HG02970 (cell line): ENCODE measurements around the gene TET1.
"Not testable (repeated sequence)": the region's sequence is repeated elsewhere in the genome, so short reads cannot be mapped to it uniquely, and the experiment has no call there.

ENCODE experiments used
- ATAC-seq: cut with Tn5 transposase; IDR thresholded peaks from one replicate; pipeline ENCODE4 v1.9.1; 2021; ENCODE audit warnings: mild to moderate bottlenecking, moderate library complexity, moderate number of reproducible peaks; ENCODE audit not compliant: unreplicated experiment, low FRiP score

Gene TET1

DNA sequence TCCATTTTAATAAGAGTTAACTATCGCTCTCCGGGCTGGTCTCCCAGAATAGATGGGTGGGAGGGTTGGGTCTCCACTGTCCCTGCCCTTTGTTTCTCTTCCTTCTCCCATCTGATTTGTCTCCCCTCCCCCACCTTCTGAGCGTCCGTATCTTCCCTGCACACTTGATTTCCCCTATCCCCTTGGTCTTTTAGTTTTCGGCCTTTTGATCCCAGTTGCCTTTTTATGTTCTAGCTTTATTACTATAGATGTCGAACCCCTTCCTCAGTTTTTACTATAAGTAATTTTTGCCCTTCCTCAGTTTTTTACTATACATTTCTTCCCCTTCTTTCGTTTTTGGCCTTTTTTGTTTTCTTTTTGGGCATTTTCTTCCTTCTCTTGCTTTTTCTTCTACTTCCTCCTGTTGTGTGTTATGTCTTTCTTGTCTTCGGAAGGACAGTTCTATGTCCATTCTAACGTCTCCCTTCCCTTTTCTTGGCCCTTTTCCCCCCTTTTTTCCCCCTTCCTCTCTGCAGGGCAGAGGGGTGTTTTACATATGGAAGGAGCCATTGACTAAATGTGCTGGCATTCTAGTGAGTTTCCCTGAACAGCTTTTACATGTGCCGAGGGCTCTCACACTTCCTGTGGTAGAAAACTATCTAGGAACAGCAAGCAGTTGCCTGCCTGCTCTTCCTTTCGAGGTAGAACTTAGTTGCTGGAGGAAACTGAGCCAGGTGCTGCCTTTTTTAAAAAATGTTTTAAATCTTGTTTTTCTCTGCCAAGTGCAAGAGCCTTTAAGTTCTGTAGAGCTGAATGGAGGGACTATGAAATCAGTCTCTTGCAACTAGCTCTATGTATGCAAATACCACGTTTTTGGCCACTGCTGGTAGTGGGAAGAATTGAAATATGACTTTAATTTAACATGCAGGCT, 2.8 kb downstream of the TET1 start:
- no peak for ATAC-seq

DNA sequence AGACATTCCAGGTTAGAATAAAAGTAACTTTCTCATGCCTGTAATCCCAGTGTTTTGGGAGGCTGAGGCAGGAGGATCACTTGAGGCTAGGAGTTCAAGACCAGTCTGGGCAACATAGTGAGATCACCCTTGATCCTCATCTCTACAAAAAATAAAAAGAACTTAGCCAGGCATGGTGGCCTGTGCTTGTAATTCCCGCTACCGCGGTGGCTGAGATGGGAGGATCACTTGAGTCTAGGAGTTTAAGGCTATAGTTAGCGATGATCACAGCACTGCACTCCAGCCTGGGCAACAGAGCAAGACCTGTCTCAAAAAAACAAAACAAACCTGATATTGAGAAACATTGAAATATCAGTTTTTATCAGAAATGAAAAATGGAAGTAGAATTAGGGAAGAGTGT, 4.6 kb downstream of the TET1 start:
- ATAC-seq: no peak

DNA sequence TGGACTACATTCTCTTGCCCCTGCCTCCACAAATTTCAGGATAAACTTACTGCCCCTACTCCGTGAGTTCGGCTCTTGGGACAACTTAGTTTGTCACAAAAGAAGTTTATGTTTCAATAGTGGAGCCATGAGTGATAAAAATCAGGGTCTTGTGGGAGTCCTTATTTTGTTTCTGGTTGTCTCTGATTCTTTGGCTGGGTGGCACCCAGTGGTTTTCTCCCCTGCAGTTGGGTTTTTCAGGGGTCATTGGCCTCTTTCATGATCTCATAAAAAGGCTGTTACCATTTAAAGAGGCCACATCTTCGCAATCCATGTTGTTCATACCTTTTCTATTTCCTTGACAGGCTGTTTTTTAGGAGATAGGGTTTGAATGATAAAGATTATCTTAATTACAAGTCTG, 5.5 kb downstream of the TET1 start:
- no peak for ATAC-seq

- no peak for ATAC-seq
These were observed 6.2 kb downstream of the TET1 start for GRCh38 chr10:68566351-68566750.

DNA sequence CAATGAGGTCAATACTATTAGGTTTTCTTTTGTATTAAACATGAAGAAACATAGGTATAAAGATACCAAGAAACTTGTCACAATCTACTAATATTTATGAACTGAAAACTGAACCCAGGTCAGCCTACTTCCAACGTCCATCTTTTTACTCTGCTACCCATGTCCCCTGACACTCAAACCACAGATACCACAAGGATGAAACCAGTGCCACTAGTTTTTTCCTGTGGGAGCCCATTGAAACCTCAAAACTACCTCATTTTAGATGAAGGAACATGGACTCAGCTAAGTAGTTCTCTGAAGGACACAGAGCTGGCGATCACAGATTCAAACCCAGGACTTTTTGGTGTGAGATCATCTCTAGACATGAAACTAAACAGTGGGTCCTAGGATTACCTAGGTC, 6.8 kb downstream of the TET1 start:
- ATAC-seq: no peak

DNA sequence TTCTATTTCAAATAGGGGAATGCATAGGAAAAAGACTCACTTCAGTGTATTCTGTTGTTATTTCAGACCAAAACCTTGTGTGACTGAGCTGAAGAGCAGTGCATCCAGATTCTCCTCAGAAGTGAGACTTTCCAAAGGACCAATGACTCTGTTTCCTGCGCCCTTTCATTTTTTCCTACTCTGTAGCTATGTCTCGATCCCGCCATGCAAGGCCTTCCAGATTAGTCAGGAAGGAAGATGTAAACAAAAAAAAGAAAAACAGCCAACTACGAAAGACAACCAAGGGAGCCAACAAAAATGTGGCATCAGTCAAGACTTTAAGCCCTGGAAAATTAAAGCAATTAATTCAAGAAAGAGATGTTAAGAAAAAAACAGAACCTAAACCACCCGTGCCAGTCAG, 12.0 kb downstream of the TET1 start:
- ATAC-seq: no peak

- ATAC-seq: no peak
These were observed 13.9 kb downstream of the TET1 start for GRCh38 chr10:68574051-68574450.

DNA sequence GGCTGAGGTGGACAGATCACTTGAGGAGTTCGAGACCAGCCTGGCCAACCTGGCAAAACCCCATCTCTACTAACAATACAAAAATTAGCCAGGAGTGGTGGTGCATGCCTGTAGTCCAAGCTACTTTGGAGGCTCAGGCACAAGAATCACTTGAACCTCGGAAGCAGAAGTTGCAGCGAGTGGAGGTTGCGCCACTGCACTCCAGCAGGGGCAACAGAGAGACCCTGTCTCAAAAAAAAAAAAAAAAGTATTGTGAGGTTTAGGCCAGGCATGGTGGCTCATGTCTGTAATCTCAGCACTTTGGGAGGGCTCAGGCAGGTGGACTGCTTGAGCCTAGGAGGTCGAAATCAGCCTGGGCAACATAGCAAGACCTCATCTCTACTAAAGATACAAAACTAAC, 16.0 kb downstream of the TET1 start:
- ATAC-seq: no peak

DNA sequence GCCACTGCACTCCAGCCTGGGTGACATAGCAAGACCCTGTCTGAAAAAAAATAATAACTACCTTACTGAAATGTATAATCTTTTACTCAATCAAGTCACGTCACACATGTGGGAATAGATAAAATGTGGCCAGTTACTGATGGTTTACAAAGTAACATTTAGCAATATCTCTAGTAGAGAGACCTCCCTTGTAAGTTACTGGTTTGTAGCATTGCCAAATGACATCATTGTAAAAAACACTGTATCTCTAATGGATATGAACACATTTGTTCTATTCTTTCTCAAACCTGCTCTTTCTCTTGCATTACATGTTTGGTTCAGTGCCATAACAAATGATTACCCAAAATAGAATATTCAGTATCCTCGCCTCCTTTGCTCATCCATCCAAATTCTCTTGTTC, 18.8 kb downstream of the TET1 start:
- no peak for ATAC-seq

DNA sequence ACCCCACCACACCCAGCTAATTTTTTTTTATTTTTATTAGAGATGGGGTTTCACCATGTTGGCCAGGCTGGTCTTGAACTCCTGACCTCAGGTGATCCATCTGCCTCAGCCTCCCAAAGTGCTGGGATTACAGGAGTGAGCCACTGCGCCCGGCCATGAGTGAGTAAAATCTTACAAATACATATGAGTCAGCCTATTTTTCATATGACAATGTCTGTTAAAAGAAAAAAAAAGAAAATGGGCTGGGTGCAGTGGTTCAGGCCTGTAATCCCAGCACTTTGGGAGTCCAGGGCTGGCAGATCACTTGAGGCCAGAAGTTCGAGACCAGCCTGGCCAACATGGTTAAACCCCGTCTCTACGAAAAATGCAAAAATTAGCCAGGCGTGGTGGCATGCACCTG, 24.1 kb downstream of the TET1 start:
- ATAC-seq: not testable (repeated sequence)

DNA sequence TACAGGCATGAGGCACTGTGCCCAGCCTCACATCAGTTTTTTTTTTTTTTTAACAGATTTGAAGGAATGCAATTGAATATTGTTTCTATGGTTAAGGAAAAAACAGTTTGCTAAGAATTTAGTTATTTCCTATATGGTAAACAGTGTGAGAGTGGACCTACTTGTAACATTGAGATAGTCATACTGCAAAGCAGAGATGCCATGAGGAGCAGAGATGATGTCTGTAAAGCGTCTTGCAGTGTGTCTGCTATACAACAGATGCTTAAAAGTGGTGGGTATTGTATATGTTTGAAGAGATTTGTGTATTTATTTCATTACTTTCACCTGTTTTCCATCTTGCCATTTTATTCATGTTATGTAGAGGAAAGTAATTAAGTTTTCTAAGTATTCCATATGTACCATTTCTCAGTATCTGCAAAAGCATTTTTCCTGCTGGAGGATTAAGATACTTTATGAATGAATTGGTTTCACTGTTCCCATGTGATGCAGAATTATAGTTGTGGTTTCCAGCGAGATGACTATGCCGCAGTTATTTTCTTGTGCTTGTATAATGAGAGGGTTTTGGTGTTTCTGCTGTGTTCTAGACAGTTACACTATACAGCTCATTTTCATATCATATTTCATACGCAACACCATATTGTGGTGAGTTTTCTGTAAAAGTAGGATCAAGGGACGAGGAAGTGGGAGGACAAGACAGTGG, 26.6 kb downstream of the TET1 start:
- no peak for ATAC-seq

GRCh38 chr10:68594405-68594804, 34.3 kb downstream of the TET1 start:
- ATAC-seq: no peak

GRCh38 chr10:68595513-68595912, 35.4 kb downstream of the TET1 start:
- no peak for ATAC-seq

DNA sequence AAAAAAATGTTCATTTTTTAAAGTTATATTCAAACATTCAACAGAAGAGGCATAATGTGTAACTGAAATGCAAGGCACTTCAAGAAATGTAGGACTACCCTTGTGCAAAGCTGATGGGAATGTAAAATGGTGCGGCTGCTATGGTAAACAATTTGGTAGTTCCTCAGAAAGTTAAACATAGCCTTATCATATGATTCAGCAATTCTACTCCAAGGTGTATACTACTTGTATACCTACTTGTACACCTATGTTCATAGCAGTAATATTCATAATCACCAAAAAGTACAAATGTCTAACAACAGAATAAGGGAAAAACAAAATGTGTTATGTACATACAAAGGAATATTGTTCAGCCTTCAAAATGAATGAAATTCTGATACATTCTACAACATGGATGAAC, 37.3 kb downstream of the TET1 start:
- ATAC-seq: no peak

DNA sequence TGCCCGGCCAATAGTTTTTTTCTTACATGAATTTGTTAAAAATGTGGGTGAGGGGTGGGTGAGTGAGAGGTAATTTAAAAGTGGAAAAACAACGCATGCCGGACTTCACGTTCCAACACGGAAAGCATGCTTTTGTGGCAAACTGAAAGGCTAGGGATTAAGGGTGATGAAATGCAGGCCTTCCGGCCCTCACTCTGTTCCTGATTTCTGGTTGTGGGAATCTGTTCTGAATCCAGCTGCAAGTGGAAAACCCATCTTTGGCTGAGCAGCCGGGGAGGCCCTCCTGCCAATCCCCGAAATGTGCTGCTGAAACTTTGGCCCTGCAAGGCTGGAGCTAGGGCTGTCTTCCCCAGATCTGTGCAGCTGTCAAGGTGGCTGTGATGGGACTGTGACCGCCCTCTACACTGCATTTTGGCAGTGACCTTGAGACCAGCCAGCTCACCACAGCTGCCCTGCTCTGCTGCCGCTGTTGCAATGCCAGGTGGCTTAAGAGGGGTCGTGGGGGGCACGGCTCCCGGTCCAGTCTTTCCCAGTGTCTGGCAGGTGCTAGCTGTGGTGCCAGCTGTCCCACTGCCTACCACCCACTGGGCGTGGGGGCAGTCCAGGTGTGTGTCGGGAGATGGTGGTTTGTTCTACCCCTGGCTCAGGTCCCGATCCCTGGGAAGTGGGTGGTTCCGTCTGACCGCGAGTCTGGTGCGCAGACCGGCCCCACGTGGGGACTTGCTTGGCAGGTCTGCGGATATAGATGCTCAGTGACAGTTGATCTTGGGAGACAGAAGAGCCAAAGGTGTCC, 39.0 kb downstream of the TET1 start:
- no peak for ATAC-seq

GRCh38 chr10:68599771-68600040, 39.6 kb downstream of the TET1 start:
- ATAC-seq: no peak

DNA sequence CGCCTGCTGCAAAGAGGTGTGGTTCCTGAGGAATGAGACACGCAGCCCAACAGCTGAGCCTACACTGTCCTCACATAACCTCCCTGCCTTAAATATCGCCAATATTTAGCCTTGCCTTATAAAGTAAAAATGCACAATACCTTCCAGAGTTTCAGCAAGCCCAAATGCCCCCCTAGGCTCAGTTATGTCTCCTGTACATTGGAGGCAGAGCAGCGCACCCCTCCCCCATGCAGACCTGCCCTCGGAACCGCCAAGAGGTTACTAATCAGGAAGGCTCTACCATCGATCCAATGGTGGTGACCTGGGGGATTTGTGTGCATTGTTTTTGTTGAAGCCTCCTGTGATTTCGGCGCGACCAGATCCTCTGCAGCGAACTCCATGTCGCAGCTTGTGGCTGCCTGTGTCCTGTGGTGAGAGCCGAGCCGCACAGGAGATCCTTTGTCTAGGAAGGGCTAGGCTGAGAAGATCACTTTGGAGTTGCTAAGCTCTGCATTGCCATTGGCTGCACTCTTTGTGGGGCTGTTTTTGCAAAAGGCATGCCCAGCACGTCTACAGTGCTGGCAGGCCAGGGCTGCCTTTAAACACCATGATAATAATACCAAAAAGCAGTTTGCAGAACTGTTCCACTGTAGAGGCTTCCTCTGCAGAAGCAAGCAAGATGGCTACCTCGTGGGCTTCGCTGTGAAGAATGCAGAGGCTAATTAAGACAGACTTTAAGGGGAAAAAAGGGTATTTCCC, 40.1 kb downstream of the TET1 start:
- no peak for ATAC-seq

- no peak for ATAC-seq
These were observed 41.5 kb downstream of the TET1 start for GRCh38 chr10:68601501-68602265.

DNA sequence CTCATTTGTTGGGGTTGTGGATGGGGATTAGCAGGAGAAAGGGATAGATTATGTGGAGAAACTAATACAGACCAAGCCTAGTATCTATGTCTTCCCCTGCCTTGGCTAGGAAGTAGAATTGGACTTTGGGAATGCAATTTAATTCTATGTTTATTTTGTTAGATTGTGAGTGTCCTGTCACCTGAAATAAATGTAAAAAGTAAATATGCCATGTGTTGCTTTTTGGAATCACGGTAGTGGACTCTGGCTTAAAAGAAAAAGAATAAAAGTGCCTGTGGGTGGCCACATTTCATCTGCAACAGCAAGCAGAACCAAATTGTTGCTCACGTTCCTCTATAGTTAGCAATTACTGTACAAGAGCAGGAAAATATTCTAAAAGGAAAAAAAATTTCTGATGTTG, 42.3 kb downstream of the TET1 start:
- no peak for ATAC-seq

DNA sequence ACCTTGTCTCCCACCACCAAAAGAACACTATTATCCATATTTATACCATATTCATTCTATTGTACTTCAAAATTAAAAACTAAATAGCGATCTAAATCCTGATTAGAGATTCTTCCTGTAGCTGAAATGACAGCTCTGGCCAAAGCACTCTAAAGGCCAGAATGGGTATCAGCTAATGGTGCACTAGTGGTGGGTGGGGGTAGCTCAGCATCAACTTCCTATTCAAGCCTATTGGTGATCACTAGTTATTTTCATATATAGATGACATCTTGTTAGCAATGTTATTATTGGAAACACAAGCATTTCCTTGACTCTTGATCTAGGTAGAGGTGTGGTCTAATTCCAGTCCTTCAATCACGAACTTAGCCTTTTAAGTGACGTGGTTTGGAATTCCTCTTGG, 43.6 kb downstream of the TET1 start:
- no peak for ATAC-seq
